Testis (tissue), 3 donors: ENCODE data around the gene FZD8. TPM values are rescaled to one million over a fixed set of nuclear protein-coding genes. Genes with fewer than 3 reads are reported as not detected.

Experiments used
- DNase-seq: peaks from one replicate; pipeline ENCODE4 v3.0.0-alpha.2; 2019
- H3K27ac ChIP-seq, 2 donors: fragments of 200-600 bp; sonication (generic); one replicate each; pipeline ENCODE4 v1.5.1; 2019
- H3K27me3 ChIP-seq: fragments of 200-600 bp; sonication (generic); one replicate; pipeline ENCODE4 v1.5.1; 2019
- H3K36me3 ChIP-seq: fragments of 200-600 bp; sonication (generic); one replicate; pipeline ENCODE4 v1.5.1; 2017; ENCODE audit warnings: low read depth; ENCODE audit errors: missing control alignments
- H3K4me1 ChIP-seq: fragments of 200-600 bp; sonication (generic); one replicate; pipeline ENCODE4 v1.5.1; 2019
- H3K4me3 ChIP-seq, 2 donors: fragments of 200-600 bp; sonication (generic); one replicate each; pipeline ENCODE4 v1.5.1; 2017 to 2019
- H3K9me3 ChIP-seq: fragments of 200-600 bp; sonication (generic); one replicate; pipeline ENCODE4 v1.5.1; 2017
- CTCF ChIP-seq, 3 experiments: fragments of 450-650 bp in 2 of 3; fragments of 200-600 bp in 1 of 3; sonication (generic) in 1 of 3; IDR thresholded peaks; one replicate each; pipeline ENCODE4 v1.5.1; 2016 to 2019; ENCODE audit warnings: antibody characterized with exemption in 3 of 3, mild to moderate bottlenecking in 2 of 3, moderate library complexity in 1 of 3
- POLR2A ChIP-seq: fragments of 450-650 bp; IDR thresholded peaks from one replicate; pipeline ENCODE4 v1.6.1; 2017; ENCODE audit warnings: antibody characterized with exemption, mild to moderate bottlenecking, moderate library complexity
- WGBS, 2 donors: methylation state at CpG; one replicate each; pipeline ENCODE4 v1.1.5; 2018; 5-methylcytosine and 5-hydroxymethylcytosine counted together
- intact Hi-C: fragments of 100-400 bp; cut with DNase I; formaldehyde crosslinking; loops from one replicate; pipeline ENCODE4 v1.15.1; 2023; ENCODE audit warnings: low total_unique reads
- polyA plus RNA-seq: library from polyadenylated mRNA; stranded (reverse); fragments of 350-450 nt; fragmentation: Illumina TruSeq; extraction: RNeasy Lipid Tissue Mini Kit (QIAGEN cat#74804); gene quantifications from one replicate; pipeline ENCODE4 v1.2.3, GENCODE V29; 2014; ENCODE audit warnings: low read depth, low replicate concordance; ENCODE audit not compliant: insufficient read depth
- total RNA-seq, 2 donors: library from RNA; depleted of rRNA; stranded (reverse); fragments of >200 nt; gene quantifications; one replicate each; pipeline ENCODE4 v1.2.3, GENCODE V29; 2016

FZD8 gene
- total and polyA plus RNA-seq, 3 donors from 2014 or later, result 4.9 to 16.4 (median 13.0) TPM

DNA sequence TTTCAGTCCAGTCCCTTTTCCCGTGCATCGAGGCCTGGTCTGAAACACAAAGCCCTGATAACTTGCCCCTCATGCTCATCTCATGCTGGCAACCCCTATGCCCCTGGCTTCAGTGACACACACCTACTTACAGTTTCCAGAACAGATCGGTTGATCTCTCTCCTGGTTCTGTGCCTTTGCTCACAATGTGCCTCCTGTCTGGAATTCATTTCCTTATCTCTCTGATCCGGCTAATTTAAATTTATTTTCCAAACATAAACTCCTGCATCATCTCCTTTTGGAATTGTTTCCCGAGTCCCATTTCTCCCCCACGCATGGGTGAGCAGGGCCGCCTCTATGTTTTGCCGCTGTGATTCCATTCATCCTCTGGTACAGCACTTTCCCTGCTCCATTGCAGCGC is 25.9 kb upstream of the FZD8 start:
- intact Hi-C loops, result no loop called here
- no peak for DNase-seq
- Histone ChIP-seq H3K36me3 (no peaks in the 10 kb centered on the region), H3K4me3 (no peak overlapping the region), H3K27ac (no peak overlapping the region), H3K4me1 (no peaks in the 10 kb centered on the region), H3K9me3 (no peaks in the 10 kb centered on the region), H3K27me3 (no peaks in the 10 kb centered on the region)
- no peak for TF ChIP-seq POLR2A
- no peak for TF ChIP-seq CTCF (IDR thresholded peaks at IDR 0.05)
- WGBS, 2 donors, result 88 to 91% methylated on average over 9 of the region's 9 CpGs

DNA sequence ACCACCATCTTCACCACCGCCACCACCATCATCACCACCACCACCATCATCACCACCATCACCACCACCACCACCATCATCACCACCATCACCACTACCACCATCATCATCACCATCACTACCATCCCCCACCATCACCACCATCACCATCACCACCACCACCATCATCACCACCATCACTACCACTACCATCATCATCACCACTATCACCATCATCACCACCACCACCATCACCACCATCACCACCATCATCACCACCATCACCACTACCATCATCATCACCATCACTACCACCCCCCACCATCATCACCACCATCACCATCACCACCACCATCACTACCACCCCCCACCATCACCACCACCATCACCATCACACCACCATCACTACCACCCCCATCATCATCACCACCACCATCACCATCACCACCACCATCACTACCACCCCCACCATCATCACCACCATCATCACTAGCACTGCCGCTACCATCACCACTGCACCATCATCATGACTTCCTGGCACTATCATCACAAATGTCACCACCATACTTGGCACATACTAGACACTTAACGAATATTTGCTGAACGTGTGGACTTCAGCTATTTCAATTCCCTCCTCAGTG is 25.3 kb upstream of the FZD8 start:
- intact Hi-C loops, result no loop called here
- TF ChIP-seq POLR2A, result no peak
- TF ChIP-seq CTCF (IDR thresholded peaks at IDR 0.05), result no peak
- WGBS, 2 donors, result 79 to 89% methylated on average over 4 of the region's 4 CpGs
- no peak overlapping the region for H3K27ac ChIP-seq
- no peaks in the 10 kb centered on the region for H3K27me3 ChIP-seq
- H3K36me3 ChIP-seq, result no peaks in the 10 kb centered on the region
- no peaks in the 10 kb centered on the region for H3K9me3 ChIP-seq
- no peak overlapping the region for H3K4me3 ChIP-seq
- DNase-seq, result no peak
- H3K4me1 ChIP-seq, result no peaks in the 10 kb centered on the region

DNA sequence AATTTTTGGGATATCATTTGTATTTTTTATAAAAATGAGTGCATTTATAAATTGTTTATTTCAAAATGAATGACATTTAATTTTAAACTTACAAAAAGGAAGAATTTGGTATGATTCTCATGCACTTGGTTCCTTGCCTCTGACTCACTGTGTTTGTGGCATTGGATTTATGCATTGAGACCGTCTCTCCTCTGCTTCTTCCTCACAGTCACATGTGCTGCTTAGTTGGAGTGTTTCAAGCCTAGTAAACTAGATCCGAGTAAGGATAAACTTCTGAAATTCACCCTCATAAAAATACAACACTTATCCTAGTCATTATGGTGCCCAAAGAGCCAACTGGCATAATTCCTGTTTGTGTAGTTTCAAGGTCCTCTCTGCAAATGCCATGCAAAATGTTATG is 19.1 kb upstream of the FZD8 start:
- DNase-seq, result no peak
- H3K4me1 ChIP-seq, result no peaks in the 10 kb centered on the region
- no peaks in the 10 kb centered on the region for H3K27me3 ChIP-seq
- no peak overlapping the region for H3K4me3 ChIP-seq
- no peaks in the 10 kb centered on the region for H3K36me3 ChIP-seq
- H3K27ac ChIP-seq, result no peak overlapping the region
- intact Hi-C loops, result no loop called here
- TF ChIP-seq CTCF (IDR thresholded peaks at IDR 0.05), result no peak
- H3K9me3 ChIP-seq, result no peaks in the 10 kb centered on the region
- WGBS, 2 donors, result 84% methylated on average over 2 of the region's 2 CpGs

DNA sequence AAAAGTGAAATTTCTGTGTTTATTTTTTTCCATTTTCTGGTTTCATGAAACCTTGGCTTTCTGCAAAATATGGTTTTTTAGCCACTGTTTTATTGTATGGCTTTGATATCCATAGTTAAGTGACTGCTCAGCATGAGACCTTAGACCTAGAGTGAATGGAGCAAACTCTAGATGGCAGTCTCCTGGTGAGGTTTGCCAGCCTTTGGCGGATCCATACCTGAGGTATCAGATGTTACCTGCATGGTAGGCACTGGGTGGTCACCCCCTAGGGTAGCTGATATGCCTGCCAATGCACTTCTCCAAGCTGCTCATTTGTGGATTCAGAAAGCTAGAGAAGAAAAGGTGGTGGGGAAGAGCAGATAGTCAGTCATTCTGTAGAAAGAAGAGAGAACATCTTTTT is 17.4 kb upstream of the FZD8 start:
- DNase-seq, result no peak
- H3K27ac ChIP-seq, result no peak overlapping the region
- H3K27me3 ChIP-seq, result no peaks in the 10 kb centered on the region
- no peaks in the 10 kb centered on the region for H3K36me3 ChIP-seq
- no peak for TF ChIP-seq POLR2A
- TF ChIP-seq CTCF (IDR thresholded peaks at IDR 0.05), result no peak
- intact Hi-C loops, result no loop called here
- H3K4me1 ChIP-seq, result no peaks in the 10 kb centered on the region
- WGBS, 2 donors, result 92 to 96% methylated on average over 1 of the region's 1 CpG
- no peaks in the 10 kb centered on the region for H3K9me3 ChIP-seq
- H3K4me3 ChIP-seq, result no peak overlapping the region

DNA sequence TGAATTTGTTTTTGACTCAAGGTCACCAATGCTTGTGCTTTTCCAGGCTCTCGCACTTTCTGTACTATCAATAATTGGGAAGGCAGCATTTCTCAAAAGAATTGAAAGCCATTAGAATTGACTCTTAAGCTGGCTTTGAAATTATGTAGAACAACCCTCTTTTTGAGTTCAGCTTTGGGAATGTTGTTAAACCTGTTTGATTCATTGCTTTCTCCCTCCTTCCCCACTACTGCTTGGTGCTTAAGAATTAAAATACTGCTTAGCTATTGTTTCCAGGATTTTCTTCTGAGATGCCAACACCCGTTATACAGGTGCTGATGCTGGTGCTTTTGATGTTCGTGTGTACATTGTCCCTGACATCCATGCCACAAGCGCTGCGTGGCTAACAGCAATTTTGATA is 15.5 kb upstream of the FZD8 start:
- no peaks in the 10 kb centered on the region for H3K9me3 ChIP-seq
- DNase-seq, result no peak
- 84 to 89% methylated on average over 5 of the region's 5 CpGs for WGBS, 2 donors
- H3K36me3 ChIP-seq, result no peaks in the 10 kb centered on the region
- H3K4me3 ChIP-seq, result no peak overlapping the region
- H3K27ac ChIP-seq, result no peak overlapping the region
- no peaks in the 10 kb centered on the region for H3K27me3 ChIP-seq
- H3K4me1 ChIP-seq, result no peaks in the 10 kb centered on the region
- TF ChIP-seq CTCF (IDR thresholded peaks at IDR 0.05) (no peak), POLR2A (no peak)
- intact Hi-C loops, result no loop called here
